GM12878 (cell line): ENCODE results near the gene DENND6B. TPM values are rescaled to one million over a fixed set of nuclear protein-coding genes. Genes with fewer than 3 reads are reported as not detected.

ENCODE experiments used
- ATAC-seq: fragments of 200-7000 bp; cut with Tn5 transposase; 3 replicates; pipeline ENCODE4 v1.9.1; 2020; ENCODE audit warnings: mild to moderate bottlenecking, moderate library complexity
- BruUV-seq: library from RNA; stranded (reverse); fragments of 400-500 nt; replicated peaks from 2 replicates; lab custom pipeline; 2021; lab: Mats Ljungman, UMichigan
- CTCF ChIA-PET: fragments of 300-600 bp; sonication (Branson Sonifier 250); formaldehyde crosslinking; extraction: SDS; loops from one replicate; lab custom pipeline; 2021; ENCODE audit warnings: inconsistent platforms; lab: Yijun Ruan, JAX
- POLR2A ChIA-PET: fragments of 350-600 bp; formaldehyde crosslinking; extraction: SDS; loops from one replicate; lab custom pipeline; 2021; ENCODE audit warnings: inconsistent platforms; lab: Charles Lee
- RAD21 ChIA-PET: fragments of 300-600 bp; sonication (Branson Sonifier 250); formaldehyde crosslinking; loops from one replicate; lab custom pipeline; 2023; ENCODE audit warnings: antibody characterized with exemption; ENCODE audit not compliant: unreplicated experiment; lab: Charles Lee
- SMC1A ChIA-PET: fragments of 300-600 bp; sonication (Branson Sonifier 250); formaldehyde crosslinking; loops from one replicate; lab custom pipeline; 2023; ENCODE audit not compliant: unreplicated experiment, uncharacterized antibody; lab: Charles Lee
- DNase-seq: peaks from one replicate; pipeline ENCODE4 v3.0.0-alpha.2; 2011; ENCODE audit warnings: low read depth, low spot score
- FAIRE-seq: peaks from 3 replicates; lab custom pipeline; 2011; peaks lifted over from hg19 to GRCh38; lab: Jason Lieb, UNC
- H2AFZ ChIP-seq: 2 replicates; pipeline ENCODE4 v1.6.0; 2011; ENCODE audit warnings: low read depth, low read length, control low read depth; ENCODE audit not compliant: control insufficient read depth
- H3K27ac ChIP-seq: 2 replicates; pipeline ENCODE4 v1.5.1; 2011; ENCODE audit warnings: control low read depth; ENCODE audit not compliant: control insufficient read depth, insufficient read depth
- H3K27me3 ChIP-seq, 2 experiments: replicated peaks in 1 of 2; 2 replicates each; pipeline versions ENCODE4 v1.6.0 to v1.6.1; 2011; ENCODE audit warnings: low read length in 1 of 2; ENCODE audit not compliant: control insufficient read depth in 2 of 2, insufficient read depth in 2 of 2
- H3K36me3 ChIP-seq, 2 experiments: 2 replicates each; pipeline ENCODE4 v1.5.1; 2011; ENCODE audit warnings: low read length in 1 of 2; ENCODE audit not compliant: control insufficient read depth in 2 of 2, insufficient read depth in 2 of 2
- H3K4me1 ChIP-seq: 2 replicates; pipeline ENCODE4 v1.6.1; 2011; ENCODE audit warnings: mild to moderate bottlenecking, low read length, moderate library complexity, mixed read lengths; ENCODE audit not compliant: control insufficient read depth, insufficient read depth
- H3K4me2 ChIP-seq: 2 replicates; pipeline ENCODE4 v1.6.0; 2011; ENCODE audit warnings: control low read depth; ENCODE audit not compliant: control insufficient read depth, insufficient read depth
- H3K4me3 ChIP-seq: fragments of 200-600 bp; sonication (generic); 2 replicates; pipeline ENCODE4 v1.5.1; 2016
- H3K79me2 ChIP-seq: 2 replicates; pipeline ENCODE4 v1.6.0; 2011; ENCODE audit warnings: low read length; ENCODE audit not compliant: control insufficient read depth, insufficient read depth
- H3K9ac ChIP-seq: 2 replicates; pipeline ENCODE4 v1.8.0; 2011; ENCODE audit warnings: low read length, control low read depth, mixed read lengths; ENCODE audit not compliant: control insufficient read depth, insufficient read depth
- H3K9me3 ChIP-seq: replicated peaks from 3 replicates; pipeline ENCODE4 v1.5.1; 2011; ENCODE audit warnings: mild to moderate bottlenecking, low read length; ENCODE audit not compliant: control insufficient read depth, insufficient read depth
- H4K20me1 ChIP-seq: 2 replicates; pipeline ENCODE4 v1.6.0; 2011; ENCODE audit not compliant: control insufficient read depth, insufficient read depth
- CEBPZ ChIP-seq: fragments of 150-350 bp; IDR thresholded peaks from 2 replicates; pipeline ENCODE4 v1.6.1; 2016; ENCODE audit warnings: low read depth, low read length
- KLF5 ChIP-seq: fragments of 450-650 bp; IDR thresholded peaks from 2 replicates; pipeline ENCODE4 v1.6.1; 2014; ENCODE audit warnings: mild to moderate bottlenecking; ENCODE audit not compliant: partially characterized antibody
- RUNX3 ChIP-seq: IDR thresholded peaks from 2 replicates; pipeline ENCODE4 v1.6.1; 2012; ENCODE audit warnings: low read length, inconsistent platforms
- TCF3 ChIP-seq: IDR thresholded peaks from 2 replicates; pipeline ENCODE4 v1.6.1; 2012; ENCODE audit warnings: low read depth, mild to moderate bottlenecking, low read length, borderline replicate concordance; ENCODE audit not compliant: insufficient read depth
- YY1 ChIP-seq: IDR thresholded peaks from 2 replicates; pipeline ENCODE4 v1.6.1; 2011; ENCODE audit warnings: low read depth, mild to moderate bottlenecking, low read length
- WGBS: methylation state at CpG from one replicate; pipeline ENCODE4 v1.1.6; 2016; ENCODE audit warnings: low lambda C conversion rate; ENCODE audit not compliant: insufficient replicate concordance, insufficient coverage; ENCODE audit errors: missing lambda C conversion rate; 5-methylcytosine and 5-hydroxymethylcytosine counted together
- in situ Hi-C: fragments of 300-500 bp; cut with MboI; formaldehyde crosslinking; loops from 9 replicates; pipeline ENCODE4 v1.14.3; 2018; ENCODE audit warnings: mixed read lengths
- intact Hi-C: fragments of 100-400 bp; cut with micrococcal nuclease; formaldehyde crosslinking; loops from one replicate; pipeline ENCODE4 v1.14.2; 2022; ENCODE audit not compliant: unreplicated experiment
- polyA plus RNA-seq, 11 experiments: library from polyadenylated mRNA; depleted of rRNA in 4 of 11; unstranded in 6 of 11; stranded (reverse) in 5 of 11; fragments of >200 nt; fragmentation: Nextera tagmentation in 4 of 11; fragmentation: Illumina TruSeq in 1 of 11; extraction: Ambion mirVana in 4 of 11; extraction: Trizol in 1 of 11; gene quantifications; 1 replicate in 1 of 11; 2 replicates in 10 of 11; pipeline versions ENCODE4 v1.2.1 to v1.2.3, GENCODE V29; 2011 to 2016; ENCODE audit warnings: inconsistent platforms in 2 of 11, missing spikeins in 2 of 11, low read depth in 1 of 11
- total RNA-seq, 4 experiments: library from RNA; depleted of rRNA in 3 of 4; stranded (reverse); fragments of >200 nt in 3 of 4; fragmentation: Illumina TruSeq in 1 of 4; extraction: Trizol in 1 of 4; gene quantifications; 2 replicates each; pipeline versions ENCODE4 v1.2.1 to v1.2.3, GENCODE V29; 2013 to 2021
- TF ChIP-seq, protein P1 (sequence below): IDR thresholded peaks from 2 replicates; pipeline ENCODE4 v1.6.1; 2012; ENCODE audit warnings: improper control_type of control experiment, low read depth, low read length; ENCODE audit not compliant: insufficient replicate concordance

DENND6B gene
- total and polyA plus RNA-seq, 10 of the 15 experiments (the other 5 are each of a cell fraction or from before 2014, with no cell fraction given), result 0.72 to 11.3 (median 6.2) TPM

GRCh38 chr22:50371101-50371648 is 44.4 kb upstream of the DENND6B start:
- SMC1A ChIA-PET, result no interaction called here
- H3K9me3 ChIP-seq, result no peaks in the 10 kb centered on the region
- H3K4me1 ChIP-seq, result peaks cover 3% of the 10 kb centered on the region; the same call in 1 of the 2 replicates
- no peak for TF ChIP-seq YY1
- TF ChIP-seq RUNX3, result no peak
- no peak for TF ChIP-seq KLF5
- TF ChIP-seq, protein P1, sequence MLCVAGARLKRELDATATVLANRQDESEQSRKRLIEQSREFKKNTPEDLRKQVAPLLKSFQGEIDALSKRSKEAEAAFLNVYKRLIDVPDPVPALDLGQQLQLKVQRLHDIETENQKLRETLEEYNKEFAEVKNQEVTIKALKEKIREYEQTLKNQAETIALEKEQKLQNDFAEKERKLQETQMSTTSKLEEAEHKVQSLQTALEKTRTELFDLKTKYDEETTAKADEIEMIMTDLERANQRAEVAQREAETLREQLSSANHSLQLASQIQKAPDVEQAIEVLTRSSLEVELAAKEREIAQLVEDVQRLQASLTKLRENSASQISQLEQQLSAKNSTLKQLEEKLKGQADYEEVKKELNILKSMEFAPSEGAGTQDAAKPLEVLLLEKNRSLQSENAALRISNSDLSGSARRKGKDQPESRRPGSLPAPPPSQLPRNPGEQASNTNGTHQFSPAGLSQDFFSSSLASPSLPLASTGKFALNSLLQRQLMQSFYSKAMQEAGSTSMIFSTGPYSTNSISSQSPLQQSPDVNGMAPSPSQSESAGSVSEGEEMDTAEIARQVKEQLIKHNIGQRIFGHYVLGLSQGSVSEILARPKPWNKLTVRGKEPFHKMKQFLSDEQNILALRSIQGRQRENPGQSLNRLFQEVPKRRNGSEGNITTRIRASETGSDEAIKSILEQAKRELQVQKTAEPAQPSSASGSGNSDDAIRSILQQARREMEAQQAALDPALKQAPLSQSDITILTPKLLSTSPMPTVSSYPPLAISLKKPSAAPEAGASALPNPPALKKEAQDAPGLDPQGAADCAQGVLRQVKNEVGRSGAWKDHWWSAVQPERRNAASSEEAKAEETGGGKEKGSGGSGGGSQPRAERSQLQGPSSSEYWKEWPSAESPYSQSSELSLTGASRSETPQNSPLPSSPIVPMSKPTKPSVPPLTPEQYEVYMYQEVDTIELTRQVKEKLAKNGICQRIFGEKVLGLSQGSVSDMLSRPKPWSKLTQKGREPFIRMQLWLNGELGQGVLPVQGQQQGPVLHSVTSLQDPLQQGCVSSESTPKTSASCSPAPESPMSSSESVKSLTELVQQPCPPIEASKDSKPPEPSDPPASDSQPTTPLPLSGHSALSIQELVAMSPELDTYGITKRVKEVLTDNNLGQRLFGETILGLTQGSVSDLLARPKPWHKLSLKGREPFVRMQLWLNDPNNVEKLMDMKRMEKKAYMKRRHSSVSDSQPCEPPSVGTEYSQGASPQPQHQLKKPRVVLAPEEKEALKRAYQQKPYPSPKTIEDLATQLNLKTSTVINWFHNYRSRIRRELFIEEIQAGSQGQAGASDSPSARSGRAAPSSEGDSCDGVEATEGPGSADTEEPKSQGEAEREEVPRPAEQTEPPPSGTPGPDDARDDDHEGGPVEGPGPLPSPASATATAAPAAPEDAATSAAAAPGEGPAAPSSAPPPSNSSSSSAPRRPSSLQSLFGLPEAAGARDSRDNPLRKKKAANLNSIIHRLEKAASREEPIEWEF, result no peak
- TF ChIP-seq TCF3, result no peak
- no peak for TF ChIP-seq CEBPZ
- TF ChIP-seq, all 136 proteins: peak for 0
- 100% methylated on average over 2 of the region's 2 CpGs for WGBS
- no peak overlapping the region for H3K4me2 ChIP-seq
- DNase-seq (no peak), ATAC-seq (no peak), FAIRE-seq (no peak)
- no peaks in the 10 kb centered on the region for H3K27me3 ChIP-seq
- RAD21 ChIA-PET, result no interaction called here
- no peak overlapping the region for H3K4me3 ChIP-seq
- in situ Hi-C loops, result no loop called here
- no peaks in the 10 kb centered on the region for H3K79me2 ChIP-seq
- H2AFZ ChIP-seq, result no peak overlapping the region
- intact Hi-C loops, result no loop called here
- peaks cover 2 to 14% of the 10 kb centered on the region in 2 experiments for H3K36me3 ChIP-seq
- no peak overlapping the region for H3K27ac ChIP-seq
- no peaks in the 10 kb centered on the region for H4K20me1 ChIP-seq
- POLR2A ChIA-PET, result interaction anchor here (0.6 kb wide), 1 partner anchor 75 kb away, joined by 4 read pairs; no protein-coding TSS in a partner anchor
- CTCF ChIA-PET, result interaction anchor here (1.0 kb wide), 1 partner anchor 10 kb away, joined by 3 read pairs; no protein-coding TSS in a partner anchor
- BruUV-seq, result no TSS peak
- H3K9ac ChIP-seq, result no peak overlapping the region
